H1 (cell line): Measurements from ENCODE around the gene ETV5. TPM values are rescaled to one million over a fixed set of nuclear protein-coding genes. Genes with fewer than 3 reads are reported as not detected.

Source experiments
- BACH1 ChIP-seq: IDR thresholded peaks from 2 replicates; pipeline ENCODE4 v1.6.1; 2012; ENCODE audit warnings: low read length, improper control_type of control experiment
- BCL11A ChIP-seq, 2 experiments: IDR thresholded peaks; one replicate each; pipeline ENCODE4 v1.6.1; 2011; ENCODE audit warnings: low read depth in 2 of 2, low read length in 2 of 2, mild to moderate bottlenecking in 2 of 2
- CBX8 ChIP-seq: fragments of 300-800, 300-1000 bp; sonication (generic); IDR thresholded peaks from 2 replicates; pipeline ENCODE4 v1.7.1; 2016; ENCODE audit warnings: low read depth, low read length, borderline replicate concordance
- CHD1 ChIP-seq: IDR thresholded peaks from 2 replicates; pipeline ENCODE4 v1.6.1; 2012; ENCODE audit warnings: low read depth, low read length, improper control_type of control experiment
- EGR1 ChIP-seq: IDR thresholded peaks from 2 replicates; pipeline ENCODE4 v1.6.1; 2011; ENCODE audit warnings: low read depth, low read length, borderline replicate concordance
- FOSL1 ChIP-seq: IDR thresholded peaks from 2 replicates; pipeline ENCODE4 v1.6.1; 2011; ENCODE audit warnings: mild to moderate bottlenecking, low read depth, low read length, moderate library complexity; ENCODE audit not compliant: insufficient read depth
- HDAC2 ChIP-seq, 2 experiments: fragments of 300-600 bp in 1 of 2; sonication (generic) in 1 of 2; IDR thresholded peaks; 2 replicates each; pipeline ENCODE4 v1.6.1; 2011 to 2012; ENCODE audit warnings: low read depth in 2 of 2, low read length in 2 of 2, mild to moderate bottlenecking in 2 of 2, moderate library complexity in 2 of 2, borderline replicate concordance in 1 of 2, inconsistent platforms in 1 of 2
- RNF2 ChIP-seq: fragments of 200-900, 300-1000 bp; sonication (generic); IDR thresholded peaks from 2 replicates; pipeline ENCODE4 v1.7.1; 2016; ENCODE audit warnings: borderline replicate concordance, low read depth, mild to moderate bottlenecking, antibody characterized with exemption, low read length; ENCODE audit not compliant: poor library complexity, severe bottlenecking; ENCODE audit errors: missing control alignments
- SAP30 ChIP-seq: fragments of 300-600 bp; sonication (generic); IDR thresholded peaks from 2 replicates; pipeline ENCODE4 v1.7.1; 2012; ENCODE audit warnings: low read length, moderate library complexity, mild to moderate bottlenecking, inconsistent platforms; ENCODE audit not compliant: insufficient read depth, insufficient replicate concordance
- SIRT6 ChIP-seq: IDR thresholded peaks from one replicate; pipeline ENCODE4 v1.7.1; 2012; ENCODE audit warnings: low read length, inconsistent platforms
- SIX5 ChIP-seq: IDR thresholded peaks from 2 replicates; pipeline ENCODE4 v1.6.1; 2011; ENCODE audit warnings: mild to moderate bottlenecking, low read depth, low read length
- polyA plus RNA-seq, 7 experiments: library from polyadenylated mRNA; depleted of rRNA in 3 of 7; stranded (reverse) in 5 of 7; unstranded in 2 of 7; fragments of >200 nt in 5 of 7; fragments of 200-250 nt in 2 of 7; gene quantifications; 1 replicate in 5 of 7; 2 replicates in 1 of 7; 4 replicates in 1 of 7; pipeline versions ENCODE4 v1.2.1 to v1.2.3, GENCODE V29; 2011 to 2013; ENCODE audit warnings: missing spikeins in 2 of 7, mixed read lengths in 2 of 7
- total RNA-seq: library from RNA; stranded (reverse); fragmentation: NEBNext Ultra II Directional; extraction: Animal tissue kit (Norgen Biotek cat#: 25700); gene quantifications from 2 replicates; pipeline ENCODE4 v1.2.1, GENCODE V29; 2021
- TF ChIP-seq, protein P1 (sequence below): fragments of 300-600 bp; sonication (generic); IDR thresholded peaks from 2 replicates; pipeline ENCODE4 v1.7.1; 2012; ENCODE audit warnings: low read length, moderate library complexity, mild to moderate bottlenecking, inconsistent platforms; ENCODE audit not compliant: insufficient replicate concordance

The ETV5 gene
- total and polyA plus RNA-seq, 2 of the 8 experiments (the other 6 are each of a cell fraction or from before 2014, with no cell fraction given): 13.1 to 36.9 TPM

DNA sequence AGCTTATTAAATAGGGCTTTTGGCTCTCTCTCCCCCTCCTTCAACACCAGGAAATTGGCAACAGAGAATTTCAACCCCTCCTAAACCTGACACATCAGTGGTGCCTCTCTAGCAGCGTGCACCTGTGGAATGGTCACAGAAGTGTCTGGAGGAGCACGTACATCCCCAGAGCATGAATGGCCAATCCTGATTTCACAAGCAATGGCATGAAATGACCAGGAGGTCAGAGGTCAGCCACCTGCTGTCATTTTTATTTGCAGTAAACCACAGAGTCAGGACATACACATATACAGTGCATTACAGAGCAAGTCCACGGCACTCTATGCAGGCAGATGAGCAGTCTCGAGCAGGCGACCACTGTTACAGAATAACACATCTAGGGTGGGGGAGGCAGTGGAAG lies 25.1 kb upstream of the ETV5 start (continued):
- TF ChIP-seq, protein P1, sequence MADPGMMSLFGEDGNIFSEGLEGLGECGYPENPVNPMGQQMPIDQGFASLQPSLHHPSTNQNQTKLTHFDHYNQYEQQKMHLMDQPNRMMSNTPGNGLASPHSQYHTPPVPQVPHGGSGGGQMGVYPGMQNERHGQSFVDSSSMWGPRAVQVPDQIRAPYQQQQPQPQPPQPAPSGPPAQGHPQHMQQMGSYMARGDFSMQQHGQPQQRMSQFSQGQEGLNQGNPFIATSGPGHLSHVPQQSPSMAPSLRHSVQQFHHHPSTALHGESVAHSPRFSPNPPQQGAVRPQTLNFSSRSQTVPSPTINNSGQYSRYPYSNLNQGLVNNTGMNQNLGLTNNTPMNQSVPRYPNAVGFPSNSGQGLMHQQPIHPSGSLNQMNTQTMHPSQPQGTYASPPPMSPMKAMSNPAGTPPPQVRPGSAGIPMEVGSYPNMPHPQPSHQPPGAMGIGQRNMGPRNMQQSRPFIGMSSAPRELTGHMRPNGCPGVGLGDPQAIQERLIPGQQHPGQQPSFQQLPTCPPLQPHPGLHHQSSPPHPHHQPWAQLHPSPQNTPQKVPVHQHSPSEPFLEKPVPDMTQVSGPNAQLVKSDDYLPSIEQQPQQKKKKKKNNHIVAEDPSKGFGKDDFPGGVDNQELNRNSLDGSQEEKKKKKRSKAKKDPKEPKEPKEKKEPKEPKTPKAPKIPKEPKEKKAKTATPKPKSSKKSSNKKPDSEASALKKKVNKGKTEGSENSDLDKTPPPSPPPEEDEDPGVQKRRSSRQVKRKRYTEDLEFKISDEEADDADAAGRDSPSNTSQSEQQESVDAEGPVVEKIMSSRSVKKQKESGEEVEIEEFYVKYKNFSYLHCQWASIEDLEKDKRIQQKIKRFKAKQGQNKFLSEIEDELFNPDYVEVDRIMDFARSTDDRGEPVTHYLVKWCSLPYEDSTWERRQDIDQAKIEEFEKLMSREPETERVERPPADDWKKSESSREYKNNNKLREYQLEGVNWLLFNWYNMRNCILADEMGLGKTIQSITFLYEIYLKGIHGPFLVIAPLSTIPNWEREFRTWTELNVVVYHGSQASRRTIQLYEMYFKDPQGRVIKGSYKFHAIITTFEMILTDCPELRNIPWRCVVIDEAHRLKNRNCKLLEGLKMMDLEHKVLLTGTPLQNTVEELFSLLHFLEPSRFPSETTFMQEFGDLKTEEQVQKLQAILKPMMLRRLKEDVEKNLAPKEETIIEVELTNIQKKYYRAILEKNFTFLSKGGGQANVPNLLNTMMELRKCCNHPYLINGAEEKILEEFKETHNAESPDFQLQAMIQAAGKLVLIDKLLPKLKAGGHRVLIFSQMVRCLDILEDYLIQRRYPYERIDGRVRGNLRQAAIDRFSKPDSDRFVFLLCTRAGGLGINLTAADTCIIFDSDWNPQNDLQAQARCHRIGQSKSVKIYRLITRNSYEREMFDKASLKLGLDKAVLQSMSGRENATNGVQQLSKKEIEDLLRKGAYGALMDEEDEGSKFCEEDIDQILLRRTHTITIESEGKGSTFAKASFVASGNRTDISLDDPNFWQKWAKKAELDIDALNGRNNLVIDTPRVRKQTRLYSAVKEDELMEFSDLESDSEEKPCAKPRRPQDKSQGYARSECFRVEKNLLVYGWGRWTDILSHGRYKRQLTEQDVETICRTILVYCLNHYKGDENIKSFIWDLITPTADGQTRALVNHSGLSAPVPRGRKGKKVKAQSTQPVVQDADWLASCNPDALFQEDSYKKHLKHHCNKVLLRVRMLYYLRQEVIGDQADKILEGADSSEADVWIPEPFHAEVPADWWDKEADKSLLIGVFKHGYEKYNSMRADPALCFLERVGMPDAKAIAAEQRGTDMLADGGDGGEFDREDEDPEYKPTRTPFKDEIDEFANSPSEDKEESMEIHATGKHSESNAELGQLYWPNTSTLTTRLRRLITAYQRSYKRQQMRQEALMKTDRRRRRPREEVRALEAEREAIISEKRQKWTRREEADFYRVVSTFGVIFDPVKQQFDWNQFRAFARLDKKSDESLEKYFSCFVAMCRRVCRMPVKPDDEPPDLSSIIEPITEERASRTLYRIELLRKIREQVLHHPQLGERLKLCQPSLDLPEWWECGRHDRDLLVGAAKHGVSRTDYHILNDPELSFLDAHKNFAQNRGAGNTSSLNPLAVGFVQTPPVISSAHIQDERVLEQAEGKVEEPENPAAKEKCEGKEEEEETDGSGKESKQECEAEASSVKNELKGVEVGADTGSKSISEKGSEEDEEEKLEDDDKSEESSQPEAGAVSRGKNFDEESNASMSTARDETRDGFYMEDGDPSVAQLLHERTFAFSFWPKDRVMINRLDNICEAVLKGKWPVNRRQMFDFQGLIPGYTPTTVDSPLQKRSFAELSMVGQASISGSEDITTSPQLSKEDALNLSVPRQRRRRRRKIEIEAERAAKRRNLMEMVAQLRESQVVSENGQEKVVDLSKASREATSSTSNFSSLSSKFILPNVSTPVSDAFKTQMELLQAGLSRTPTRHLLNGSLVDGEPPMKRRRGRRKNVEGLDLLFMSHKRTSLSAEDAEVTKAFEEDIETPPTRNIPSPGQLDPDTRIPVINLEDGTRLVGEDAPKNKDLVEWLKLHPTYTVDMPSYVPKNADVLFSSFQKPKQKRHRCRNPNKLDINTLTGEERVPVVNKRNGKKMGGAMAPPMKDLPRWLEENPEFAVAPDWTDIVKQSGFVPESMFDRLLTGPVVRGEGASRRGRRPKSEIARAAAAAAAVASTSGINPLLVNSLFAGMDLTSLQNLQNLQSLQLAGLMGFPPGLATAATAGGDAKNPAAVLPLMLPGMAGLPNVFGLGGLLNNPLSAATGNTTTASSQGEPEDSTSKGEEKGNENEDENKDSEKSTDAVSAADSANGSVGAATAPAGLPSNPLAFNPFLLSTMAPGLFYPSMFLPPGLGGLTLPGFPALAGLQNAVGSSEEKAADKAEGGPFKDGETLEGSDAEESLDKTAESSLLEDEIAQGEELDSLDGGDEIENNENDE: no peak
- TF ChIP-seq BACH1 (no peak), SIRT6 (no peak), EGR1 (no peak), CBX8 (no peak), FOSL1 (no peak), SAP30 (no peak), CHD1 (no peak), RNF2 (no peak), BCL11A (IDR thresholded peaks at IDR 0.05; ENCODE audit: low read depth in 2 of 2, low read length in 2 of 2) (no peak), HDAC2 (IDR thresholded peaks at IDR 0.05; ENCODE audit: borderline replicate concordance in 1 of 2, low read depth in 2 of 2, low read length in 2 of 2) (no peak), SIX5 (no peak)
